IMR-90 (cell line): ENCODE results near the gene DNM2. TPM values are rescaled to one million over a fixed set of nuclear protein-coding genes. Genes with fewer than 3 reads are reported as not detected.

Source experiments
- ATAC-seq: fragments of 200-7000 bp; cut with Tn5 transposase; 2 replicates; pipeline ENCODE4 v1.9.1; 2020; ENCODE audit warnings: low read depth, mild to moderate bottlenecking, moderate library complexity
- BruUV-seq: library from RNA; stranded (reverse); fragments of 400-500 nt; replicated peaks from 2 replicates; lab custom pipeline; 2021; lab: Mats Ljungman, UMichigan
- CTCF ChIA-PET: fragments of 300-600 bp; formaldehyde crosslinking; extraction: SDS; loops from one replicate; lab custom pipeline; 2021; ENCODE audit warnings: antibody characterized with exemption; lab: Yijun Ruan, JAX
- POLR2A ChIA-PET: fragments of 300-600 bp; sonication (Branson Sonifier 250); formaldehyde crosslinking; loops from one replicate; lab custom pipeline; 2022; ENCODE audit warnings: antibody characterized with exemption; ENCODE audit not compliant: unreplicated experiment; lab: Charles Lee
- DNase-seq: peaks from one replicate; pipeline ENCODE4 v3.0.0; 2013
- H2AFZ ChIP-seq: replicated peaks from 2 replicates; pipeline ENCODE3; 2013; ENCODE audit warnings: low read length, mild to moderate bottlenecking; ENCODE audit not compliant: poor library complexity
- H2AK5ac ChIP-seq: 2 replicates; pipeline ENCODE4 v1.6.1; 2013; ENCODE audit warnings: low read depth, low read length, inconsistent platforms
- H2AK9ac ChIP-seq: replicated peaks from 2 replicates; pipeline ENCODE3; 2013; ENCODE audit warnings: mild to moderate bottlenecking, low read depth, low read length, moderate library complexity; ENCODE audit not compliant: poor library complexity
- H2BK120ac ChIP-seq: 2 replicates; pipeline ENCODE4 v1.6.1; 2013; ENCODE audit warnings: low read depth, low read length, inconsistent platforms
- H2BK15ac ChIP-seq: 3 replicates; pipeline ENCODE4 v1.6.1; 2013; ENCODE audit warnings: low read depth, low read length, inconsistent platforms
- H2BK20ac ChIP-seq: 2 replicates; pipeline ENCODE4 v1.6.1; 2013; ENCODE audit warnings: low read depth, mild to moderate bottlenecking, inconsistent platforms, low read length, moderate library complexity
- H2BK5ac ChIP-seq: 2 replicates; pipeline ENCODE4 v1.6.1; 2013; ENCODE audit warnings: mild to moderate bottlenecking, low read depth, low read length, inconsistent platforms; ENCODE audit not compliant: poor library complexity, severe bottlenecking
- H3K14ac ChIP-seq: replicated peaks from 2 replicates; pipeline ENCODE4 v1.6.1; 2013; ENCODE audit warnings: low read depth, low read length, inconsistent platforms
- H3K18ac ChIP-seq: 2 replicates; pipeline ENCODE4 v1.6.1; 2013; ENCODE audit warnings: low read depth, low read length, control low read depth
- H3K23ac ChIP-seq: 2 replicates; pipeline ENCODE4 v1.6.1; 2013; ENCODE audit warnings: low read depth, low read length, inconsistent platforms
- H3K27ac ChIP-seq: 2 replicates; pipeline ENCODE4 v1.5.1; 2013; ENCODE audit warnings: mild to moderate bottlenecking, control low read depth, low read length; ENCODE audit not compliant: insufficient read depth
- H3K27me3 ChIP-seq: 2 replicates; pipeline ENCODE4 v1.6.1; 2013; ENCODE audit warnings: low read length; ENCODE audit not compliant: control insufficient read depth, insufficient read depth
- H3K36me3 ChIP-seq: 2 replicates; pipeline ENCODE4 v1.6.1; 2013; ENCODE audit warnings: low read length, mixed read lengths; ENCODE audit not compliant: control insufficient read depth, insufficient read depth
- H3K4ac ChIP-seq: 2 replicates; pipeline ENCODE4 v1.6.1; 2013; ENCODE audit warnings: low read depth, low read length, inconsistent platforms
- H3K4me1 ChIP-seq: 2 replicates; pipeline ENCODE4 v1.6.1; 2013; ENCODE audit warnings: low read length, mixed read lengths; ENCODE audit not compliant: control insufficient read depth, insufficient read depth
- H3K4me2 ChIP-seq: 2 replicates; pipeline ENCODE4 v1.6.1; 2013; ENCODE audit warnings: low read depth, mild to moderate bottlenecking, control low read depth, low read length, moderate library complexity
- H3K4me3 ChIP-seq: 2 replicates; pipeline ENCODE4 v1.5.1; 2013; ENCODE audit warnings: low read depth, mild to moderate bottlenecking, control low read depth, low read length, moderate library complexity; ENCODE audit not compliant: insufficient read depth
- H3K56ac ChIP-seq: 2 replicates; pipeline ENCODE4 v1.6.1; 2013; ENCODE audit warnings: low read length, inconsistent platforms; ENCODE audit not compliant: insufficient read depth; ENCODE audit errors: extremely low read depth
- H3K79me1 ChIP-seq, 2 experiments: 2 replicates each; pipeline ENCODE4 v1.6.1; 2013; ENCODE audit warnings: low read length in 2 of 2, inconsistent platforms in 1 of 2, low read depth in 1 of 2
- H3K9ac ChIP-seq: 2 replicates; pipeline ENCODE4 v1.6.1; 2013; ENCODE audit warnings: low read depth, low read length, control low read depth
- H3K9me1 ChIP-seq: 2 replicates; pipeline ENCODE4 v1.6.1; 2013; ENCODE audit warnings: low read length, inconsistent platforms; ENCODE audit not compliant: insufficient read depth
- H3K9me3 ChIP-seq: 2 replicates; pipeline ENCODE4 v1.6.1; 2013; ENCODE audit warnings: low read length; ENCODE audit not compliant: control insufficient read depth, insufficient read depth
- H4K20me1 ChIP-seq: 2 replicates; pipeline ENCODE4 v1.6.1; 2013; ENCODE audit warnings: low read length, inconsistent platforms; ENCODE audit not compliant: insufficient read depth
- H4K5ac ChIP-seq: 2 replicates; pipeline ENCODE4 v1.6.1; 2013; ENCODE audit warnings: mild to moderate bottlenecking, low read depth, low read length, control low read depth
- H4K8ac ChIP-seq, 2 experiments: 2 replicates each; pipeline ENCODE4 v1.6.1; 2013; ENCODE audit warnings: low read depth in 2 of 2, low read length in 2 of 2, control low read depth in 1 of 2, inconsistent platforms in 1 of 2
- H4K91ac ChIP-seq: 2 replicates; pipeline ENCODE4 v1.6.1; 2013; ENCODE audit warnings: low read depth, low read length, inconsistent platforms; ENCODE audit not compliant: insufficient read depth
- MXI1 ChIP-seq: IDR thresholded peaks from 2 replicates; pipeline ENCODE4 v1.6.1; 2012; ENCODE audit warnings: low read depth, mild to moderate bottlenecking, low read length, moderate library complexity, borderline replicate concordance
- WGBS, 2 experiments: methylation state at CpG; one replicate each; pipeline versions ENCODE4 v1.1.5 to v1.1.7; 2013; ENCODE audit warnings: missing lambda C conversion rate in 2 of 2; ENCODE audit not compliant: insufficient read length in 1 of 2; ENCODE audit errors: extremely low coverage in 2 of 2; 5-methylcytosine and 5-hydroxymethylcytosine counted together
- dilution Hi-C: fragments of 300-500 bp; cut with HindIII; formaldehyde crosslinking; loops from one replicate; pipeline ENCODE4 v1.14.3; 2018; ENCODE audit warnings: low sequenced_read_pairs; ENCODE audit not compliant: unreplicated experiment
- in situ Hi-C: fragments of 300-500 bp; cut with MboI; formaldehyde crosslinking; loops from 3 replicates; pipeline ENCODE4 v1.14.3; 2019; ENCODE audit warnings: low sequenced_read_pairs, inconsistent platforms, mixed read lengths
- intact Hi-C: fragments of 100-400 bp; cut with micrococcal nuclease; formaldehyde crosslinking; loops from 2 replicates; pipeline ENCODE4 v1.10.0; 2022
- polyA plus RNA-seq, 3 experiments: library from polyadenylated mRNA; depleted of rRNA; stranded (reverse); fragments of >200 nt; gene quantifications; 2 replicates each; pipeline ENCODE4 v1.2.3, GENCODE V29; 2012; ENCODE audit warnings: low replicate concordance in 1 of 3
- total RNA-seq: library from RNA; depleted of rRNA; stranded (reverse); fragments of >200 nt; gene quantifications from 2 replicates; pipeline ENCODE4 v1.2.3, GENCODE V29; 2012
- TF ChIP-seq, protein P1 (sequence below): fragments of 150-350 bp; IDR thresholded peaks from 2 replicates; pipeline ENCODE4 v1.6.1; 2017; ENCODE audit warnings: mild to moderate bottlenecking, antibody characterized with exemption, low read length, low read depth

The DNM2 gene
- total and polyA plus RNA-seq, 2 of the 4 experiments (the other 2 are of a cell fraction) = 55.6 to 74.2 TPM

DNA sequence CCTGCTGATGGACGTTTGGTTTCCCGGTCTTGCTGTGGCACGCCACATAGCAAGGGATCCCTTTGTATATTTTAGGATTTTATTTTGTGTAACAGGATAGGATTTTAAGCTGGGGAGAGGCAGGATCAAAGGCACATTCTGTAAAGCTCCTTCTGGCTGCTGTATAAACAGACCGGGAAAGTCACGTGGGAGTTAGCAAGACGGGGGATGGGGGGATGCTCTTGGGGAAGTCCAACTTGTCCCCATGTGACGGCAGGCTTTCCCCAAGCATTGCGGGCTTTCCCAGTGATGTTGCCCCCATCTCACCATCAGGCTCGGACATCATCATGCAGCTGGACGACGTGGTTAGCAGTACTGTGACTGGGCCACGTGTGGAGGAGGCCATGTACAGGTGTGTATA lies 10.9 kb upstream of the DNM2 start:
- H3K4me2 ChIP-seq = no peak overlapping the region
- no peak overlapping the region for H3K4me3 ChIP-seq
- H4K91ac ChIP-seq = no peak overlapping the region
- no peak overlapping the region for H2BK15ac ChIP-seq
- H3K27me3 ChIP-seq = no peaks in the 10 kb centered on the region
- H3K23ac ChIP-seq = no peak overlapping the region
- TF ChIP-seq MXI1 = no peak
- TF ChIP-seq, protein P1, sequence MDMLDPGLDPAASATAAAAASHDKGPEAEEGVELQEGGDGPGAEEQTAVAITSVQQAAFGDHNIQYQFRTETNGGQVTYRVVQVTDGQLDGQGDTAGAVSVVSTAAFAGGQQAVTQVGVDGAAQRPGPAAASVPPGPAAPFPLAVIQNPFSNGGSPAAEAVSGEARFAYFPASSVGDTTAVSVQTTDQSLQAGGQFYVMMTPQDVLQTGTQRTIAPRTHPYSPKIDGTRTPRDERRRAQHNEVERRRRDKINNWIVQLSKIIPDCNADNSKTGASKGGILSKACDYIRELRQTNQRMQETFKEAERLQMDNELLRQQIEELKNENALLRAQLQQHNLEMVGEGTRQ = peak; percentile 55
- H3K4me1 ChIP-seq = peaks cover 3% of the 10 kb centered on the region
- no peaks in the 10 kb centered on the region for H4K20me1 ChIP-seq
- intact Hi-C loops = no loop called here
- in situ Hi-C loops = no loop called here
- peak overlapping the region; percentile 1 for H2AK9ac ChIP-seq
- H3K36me3 ChIP-seq = peaks cover 11% of the 10 kb centered on the region
- H3K9me1 ChIP-seq = 0 out of 2 replicates have a peak, but pooled peaks cover 4% of the 10 kb centered on the region
- dilution Hi-C loops = no loop called here
- no peak overlapping the region for H3K56ac ChIP-seq
- CTCF ChIA-PET = no interaction called here
- POLR2A ChIA-PET = no interaction called here
- H3K79me1 ChIP-seq = peaks cover 6 to 9% of the 10 kb centered on the region in 2 experiments
- peak overlapping the region; percentile 35; the same call in 1 of the 2 replicates for H2AK5ac ChIP-seq
- H2AFZ ChIP-seq = no peak overlapping the region
- H3K4ac ChIP-seq = no peak overlapping the region
- no peak overlapping the region for H3K18ac ChIP-seq
- H2BK120ac ChIP-seq = no peak overlapping the region
- no peak overlapping the region for H4K8ac ChIP-seq
- H2BK5ac ChIP-seq = no peak overlapping the region
- H2BK20ac ChIP-seq = no peak overlapping the region
- H3K14ac ChIP-seq = no peak overlapping the region
- ATAC-seq = peak; percentile 72
- no peaks in the 10 kb centered on the region for H3K9me3 ChIP-seq
- peak; percentile 55 for DNase-seq
- no TSS peak for BruUV-seq
- WGBS, 2 experiments = 52% methylated on average over 3 of the region's 12 CpGs; no CpG with 5 or more reads in 1 of the 2 experiments
- no peak overlapping the region; the same call in 1 of the 2 replicates for H3K27ac ChIP-seq
- H3K9ac ChIP-seq = no peak overlapping the region
- no peak overlapping the region for H4K5ac ChIP-seq
